Esophagus muscularis mucosa (tissue), 4 donors: ENCODE data around the gene NUDT3. TPM values are rescaled to one million over a fixed set of nuclear protein-coding genes. Genes with fewer than 3 reads are reported as not detected.

Experiments
- DNase-seq: peaks from one replicate; pipeline ENCODE4 v3.0.0-alpha.2; 2017; ENCODE audit errors: extremely low spot score
- H3K27ac ChIP-seq, 4 donors: fragments of 200-600 bp; sonication (generic); replicated peaks in 1 of 4; 1 replicate in 3 of 4; 2 replicates in 1 of 4; pipeline ENCODE4 v1.5.1; 2016 to 2019; ENCODE audit warnings: mild to moderate bottlenecking in 1 of 4
- H3K27me3 ChIP-seq, 4 donors: fragments of 200-600 bp; sonication (generic); one replicate each; pipeline versions ENCODE4 v1.5.1 to v1.6.0; 2016 to 2019
- H3K36me3 ChIP-seq, 4 donors: fragments of 200-600 bp; sonication (generic); one replicate each; pipeline ENCODE4 v1.5.1; 2016 to 2019
- H3K4me1 ChIP-seq, 4 donors: fragments of 200-600 bp; sonication (generic); one replicate each; pipeline ENCODE4 v1.5.1; 2016 to 2019
- H3K4me3 ChIP-seq, 4 donors: fragments of 200-600 bp; sonication (generic); 1 replicate in 2 of 4; 2 replicates in 2 of 4; pipeline ENCODE4 v1.5.1; 2016 to 2019; ENCODE audit warnings: mild to moderate bottlenecking in 4 of 4, moderate library complexity in 1 of 4
- H3K9me3 ChIP-seq, 4 donors: fragments of 200-600 bp; sonication (generic); 1 replicate in 3 of 4; 2 replicates in 1 of 4; pipeline ENCODE4 v1.5.1; 2016 to 2019
- CTCF ChIP-seq, 3 experiments: fragments of 200-600 bp in 2 of 3; fragments of 450-650 bp in 1 of 3; sonication (generic) in 2 of 3; IDR thresholded peaks; one replicate each; pipeline ENCODE4 v1.5.1; 2017 to 2019; ENCODE audit warnings: antibody characterized with exemption in 3 of 3, mild to moderate bottlenecking in 2 of 3, moderate library complexity in 1 of 3
- EP300 ChIP-seq: sonication (generic); formaldehyde crosslinking; IDR thresholded peaks from one replicate; pipeline ENCODE4 v1.6.1; 2017; ENCODE audit warnings: antibody characterized with exemption
- POLR2A ChIP-seq: fragments of 450-650 bp; IDR thresholded peaks from one replicate; pipeline ENCODE4 v1.6.1; 2017; ENCODE audit warnings: antibody characterized with exemption, moderate library complexity, mild to moderate bottlenecking, low read depth
- POLR2AphosphoS5 ChIP-seq, 2 donors: sonication (generic); formaldehyde crosslinking; IDR thresholded peaks; one replicate each; pipeline ENCODE4 v1.6.1; 2017; ENCODE audit warnings: antibody characterized with exemption in 2 of 2
- WGBS: methylation state at CpG from one replicate; pipeline ENCODE4 v1.1.5; 2018; 5-methylcytosine and 5-hydroxymethylcytosine counted together
- intact Hi-C: fragments of 100-400 bp; cut with DNase I; formaldehyde crosslinking; loops from one replicate; pipeline ENCODE4 v1.15.1; 2023
- total RNA-seq, 4 donors: library from RNA; depleted of rRNA; stranded (reverse); fragments of >200 nt; gene quantifications; one replicate each; pipeline versions ENCODE4 v1.1.0 to v1.2.1, GENCODE V29; 2016

Gene NUDT3
- total RNA-seq, 4 donors from 2014 or later, result 37.1 to 57.2 (median 47.4) TPM

GRCh38 chr6:34289137-34289536, 103.3 kb downstream of the NUDT3 start:
- TF ChIP-seq POLR2AphosphoS5 (IDR thresholded peaks at IDR 0.05), result no peak
- TF ChIP-seq EP300, result no peak
- TF ChIP-seq POLR2A, result no peak
- TF ChIP-seq CTCF (IDR thresholded peaks at IDR 0.05), result no peak
- Histone ChIP-seq H3K4me3 (no peak overlapping the region), H3K36me3 (peaks cover 20 to 58% (median 40%) of the 10 kb centered on the region in 4 donors), H3K27me3 (no peaks in the 10 kb centered on the region), H3K27ac (no peak overlapping the region), H3K9me3 (no peaks in the 10 kb centered on the region), H3K4me1 (peaks cover 17 to 39% (median 23%) of the 10 kb centered on the region in 4 donors)
- WGBS, result 96% methylated on average over 11 of the region's 11 CpGs
- intact Hi-C loops, result no loop called here
- DNase-seq, result no peak

- no peak for DNase-seq
- Histone ChIP-seq H3K27ac (peak overlapping the region in 1 of 4 donors; percentile 4), H3K27me3 (no peaks in the 10 kb centered on the region), H3K4me1 (peaks cover 17 to 44% (median 28%) of the 10 kb centered on the region in 4 donors), H3K4me3 (no peak overlapping the region), H3K36me3 (peaks cover 16 to 57% (median 38%) of the 10 kb centered on the region in 4 donors), H3K9me3 (no peaks in the 10 kb centered on the region)
- no peak for TF ChIP-seq CTCF (IDR thresholded peaks at IDR 0.05)
- no peak for TF ChIP-seq EP300
- TF ChIP-seq POLR2AphosphoS5 (IDR thresholded peaks at IDR 0.05), result no peak
- intact Hi-C loops, result no loop called here
- WGBS, result 68% methylated on average over 5 of the region's 5 CpGs
These were observed 103.9 kb downstream of the NUDT3 start for GRCh38 chr6:34288581-34288980.

GRCh38 chr6:34285448-34286164, 106.9 kb downstream of the NUDT3 start:
- peaks cover 0 to 41% (median 17%) of the 10 kb centered on the region in 4 donors for H3K36me3 ChIP-seq
- peak overlapping the region in 3 of 4 donors; percentile 18 to 47 (median 29) for H3K27ac ChIP-seq
- intact Hi-C loops, result no loop called here
- no peak overlapping the region for H3K4me3 ChIP-seq
- H3K9me3 ChIP-seq, result no peaks in the 10 kb centered on the region
- no peaks in the 10 kb centered on the region for H3K27me3 ChIP-seq
- H3K4me1 ChIP-seq, result peaks cover 17 to 64% (median 35%) of the 10 kb centered on the region in 4 donors
- no peak for DNase-seq
- TF ChIP-seq POLR2A (no peak), EP300 (no peak), POLR2AphosphoS5 (IDR thresholded peaks at IDR 0.05) (no peak), CTCF (IDR thresholded peaks at IDR 0.05) (no peak)
- WGBS, result 78% methylated on average over 4 of the region's 4 CpGs

GRCh38 chr6:34284563-34285447, 107.7 kb downstream of the NUDT3 start:
- Histone ChIP-seq H3K9me3 (no peaks in the 10 kb centered on the region), H3K27me3 (no peaks in the 10 kb centered on the region), H3K4me3 (no peak overlapping the region), H3K4me1 (peaks cover 17 to 64% (median 35%) of the 10 kb centered on the region in 4 donors), H3K36me3 (peaks cover 0 to 47% (median 18%) of the 10 kb centered on the region in 4 donors), H3K27ac (peak overlapping the region in 3 of 4 donors; percentile 18 to 47 (median 29))
- no peak for TF ChIP-seq CTCF (IDR thresholded peaks at IDR 0.05)
- peak in 1 of 2 donors; percentile 32 for TF ChIP-seq POLR2AphosphoS5 (IDR thresholded peaks at IDR 0.05)
- TF ChIP-seq POLR2A, result no peak
- 74% methylated on average over 4 of the region's 4 CpGs for WGBS
- DNase-seq, result no peak
- intact Hi-C loops, result no loop called here
